NCI-H2029 (cell line): ENCODE results near the gene PTPRM.

Experiments used
- DNase-seq: peaks from one replicate; lab custom pipeline; 2025; lab: John Stamatoyannopoulos, UW

PTPRM gene

DNA sequence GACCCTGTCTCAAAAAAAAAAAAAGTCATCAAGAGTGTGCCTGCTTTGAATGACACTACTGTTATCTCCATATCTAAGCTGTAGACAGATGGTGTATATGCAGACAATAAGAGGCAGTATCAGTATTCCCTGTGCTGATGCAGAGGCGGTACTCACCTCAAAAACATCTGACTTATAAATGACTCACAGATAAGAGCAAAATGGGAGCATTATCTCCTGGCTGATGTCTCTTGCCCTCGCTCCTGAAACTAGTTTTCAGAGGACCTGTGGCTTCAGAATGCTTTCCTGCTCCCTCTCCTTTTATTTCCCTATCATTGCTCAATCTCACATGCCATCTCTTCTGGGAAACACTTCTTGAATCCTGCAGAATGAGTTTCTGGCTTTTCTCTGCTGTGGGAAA, 289.6 kb downstream of the PTPRM start:
- no peak for DNase-seq

DNA sequence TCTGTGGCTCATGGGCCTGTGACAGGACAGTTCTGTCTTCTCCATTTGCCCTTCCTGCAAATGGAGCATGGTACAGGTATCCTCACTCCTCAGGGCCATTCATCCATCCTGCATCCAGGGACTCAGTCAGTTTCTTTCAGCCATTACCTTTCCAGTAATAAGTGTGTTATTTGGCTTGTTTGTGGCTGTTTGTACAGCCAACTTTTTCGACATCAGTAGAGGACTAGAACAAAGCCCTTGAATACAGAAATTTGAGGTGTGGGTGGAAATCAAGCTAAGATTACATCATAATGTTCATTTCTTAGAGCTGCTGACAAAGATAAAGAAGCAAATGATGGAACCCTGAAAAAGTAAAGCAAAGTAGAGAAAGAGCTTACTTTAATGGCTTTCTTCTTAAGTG, 290.4 kb downstream of the PTPRM start:
- no peak for DNase-seq

GRCh38 chr18:7859122-7859521, 292.0 kb downstream of the PTPRM start:
- no peak for DNase-seq

DNA sequence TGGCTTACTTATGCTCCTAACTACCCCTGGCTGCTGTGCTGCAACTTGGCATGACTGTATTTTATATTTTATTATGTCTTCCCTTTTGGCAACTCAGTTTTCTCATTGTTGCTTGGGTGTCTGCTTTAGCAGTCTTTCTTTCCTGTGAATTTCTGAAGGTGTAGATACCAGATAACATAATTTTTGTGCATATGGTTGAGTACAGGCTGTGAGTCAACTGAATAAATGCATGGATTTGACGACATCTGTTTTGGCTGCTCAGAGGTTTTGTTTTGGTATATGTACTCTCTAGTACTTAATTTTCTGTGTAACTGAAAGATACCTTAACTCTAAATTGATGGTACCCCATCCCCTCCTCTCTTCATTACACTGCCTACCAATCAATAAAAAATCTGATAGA, 303.1 kb downstream of the PTPRM start:
- no peak for DNase-seq

DNA sequence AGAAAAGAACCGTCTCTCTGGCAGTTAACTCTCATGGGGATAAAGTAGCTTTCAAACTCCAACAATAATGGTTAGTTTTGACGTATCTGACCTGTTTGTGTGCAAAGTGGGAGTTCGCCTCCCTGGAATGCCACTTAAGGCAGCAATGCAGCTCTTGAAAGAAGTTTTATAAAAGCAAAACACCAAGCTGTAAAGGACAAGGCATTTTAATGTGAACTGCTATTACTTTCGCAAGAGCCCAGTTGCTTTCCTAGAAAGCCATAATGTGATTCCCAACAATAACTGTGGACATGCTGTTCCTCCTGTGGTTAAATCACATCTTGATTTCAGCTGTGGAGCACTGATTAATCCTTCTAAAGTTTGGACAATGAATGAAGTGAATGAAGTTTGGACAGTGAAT, 303.7 kb downstream of the PTPRM start:
- no peak for DNase-seq

- no peak for DNase-seq
Observed at GRCh38 chr18:7871560-7872456, 304.7 kb downstream of the PTPRM start.

DNA sequence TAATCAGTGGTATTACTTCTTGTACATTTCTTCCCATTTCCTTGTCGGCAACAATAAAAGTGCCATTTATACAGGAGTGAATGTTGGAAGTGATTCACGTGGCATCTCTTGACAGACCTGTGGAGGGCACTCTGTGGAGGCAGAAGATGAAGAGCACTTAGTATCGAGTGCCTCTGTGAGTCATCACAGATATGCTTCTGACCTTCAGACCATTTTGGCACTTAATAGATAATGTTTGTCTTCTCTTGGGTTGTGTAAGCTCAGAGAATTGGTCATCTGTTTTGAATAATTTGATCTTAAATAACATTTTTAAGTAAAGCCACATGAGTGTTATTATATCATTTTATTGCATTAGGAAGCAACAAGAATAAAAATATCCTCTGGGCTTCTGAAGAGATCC, 305.5 kb downstream of the PTPRM start:
- DNase-seq: peak; percentile 50

DNA sequence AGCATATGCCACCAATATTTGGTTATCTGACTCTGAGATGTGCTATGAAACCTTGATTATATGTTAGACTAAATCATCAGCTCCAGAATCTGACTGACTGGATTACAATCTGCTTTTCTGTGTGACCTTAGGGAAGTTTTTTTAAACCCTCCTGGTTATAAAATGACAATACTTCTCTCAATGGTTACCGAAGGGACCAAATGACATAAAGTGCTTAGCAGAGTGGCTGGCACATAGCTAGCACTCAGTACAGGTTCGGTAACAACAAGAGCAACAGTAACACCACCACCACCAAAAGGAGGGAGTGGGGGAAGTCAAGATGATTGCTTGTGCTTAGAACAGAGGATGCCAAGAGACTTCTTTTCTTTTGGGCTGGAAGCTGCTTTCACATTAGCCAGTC, 306.2 kb downstream of the PTPRM start:
- no peak for DNase-seq

GRCh38 chr18:7876354-7877104, 309.4 kb downstream of the PTPRM start:
- DNase-seq: no peak

DNA sequence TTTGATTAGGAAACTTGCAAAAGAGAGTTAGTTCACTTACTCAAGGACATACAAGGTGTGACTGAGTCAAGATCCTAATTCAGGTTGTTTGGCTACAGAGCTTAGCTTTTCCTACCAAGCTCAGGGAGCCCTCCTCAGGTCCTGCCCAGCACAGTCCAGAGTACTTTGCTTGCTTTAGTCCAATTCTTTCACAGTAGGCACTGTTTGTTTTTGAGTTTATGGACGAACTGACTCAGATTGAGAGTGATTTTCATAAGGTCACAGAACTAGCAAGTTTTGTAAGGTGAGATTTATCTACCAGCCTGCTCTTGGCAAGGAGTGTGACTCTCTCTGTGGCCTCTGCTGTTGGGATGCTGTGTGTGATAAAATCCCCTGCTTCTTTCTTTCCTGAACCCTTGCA, 310.5 kb downstream of the PTPRM start:
- DNase-seq: no peak

- no peak for DNase-seq
Observed at GRCh38 chr18:7878265-7879211, 311.4 kb downstream of the PTPRM start.

- DNase-seq: no peak
Observed at GRCh38 chr18:7879717-7880116, 312.6 kb downstream of the PTPRM start.

DNA sequence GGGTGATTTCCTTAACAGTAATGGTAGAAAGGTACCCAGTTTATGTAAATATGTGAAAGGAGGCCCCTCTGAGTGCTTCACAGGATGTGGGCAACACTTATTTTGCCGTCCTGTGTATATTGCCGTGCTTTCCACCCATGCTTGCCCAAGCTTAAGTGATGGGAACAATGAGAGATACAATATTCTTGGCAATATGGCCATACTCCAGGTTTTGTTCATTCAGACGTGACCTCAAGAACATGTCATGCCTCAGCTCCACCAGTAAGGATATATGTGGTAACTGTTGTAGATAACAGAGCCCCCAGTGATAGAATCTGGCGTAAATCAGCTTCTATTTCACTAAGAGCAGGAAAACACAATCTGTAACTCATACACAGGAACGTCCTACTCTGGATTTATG, 318.7 kb downstream of the PTPRM start:
- DNase-seq: no peak

DNA sequence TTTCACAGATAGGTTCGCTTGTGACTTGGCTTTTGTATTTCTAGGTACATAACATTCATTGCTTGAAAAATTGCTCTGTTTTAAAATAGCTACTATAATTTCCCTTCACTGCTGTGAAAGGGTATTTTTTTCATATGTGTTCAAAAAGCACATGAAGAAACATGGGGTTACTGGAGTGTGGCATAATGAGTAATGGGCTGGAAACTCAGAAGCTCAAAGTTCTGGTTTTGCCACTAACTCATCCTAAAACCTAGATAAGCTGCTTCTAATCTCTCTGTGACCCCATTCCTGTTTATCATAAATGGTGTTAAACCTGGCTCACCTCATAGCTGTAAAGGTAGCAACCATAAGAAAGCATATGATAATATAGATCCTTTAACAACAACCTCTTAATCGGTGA, 319.3 kb downstream of the PTPRM start:
- DNase-seq: no peak

- no peak for DNase-seq
Observed at GRCh38 chr18:7889515-7889914, 322.4 kb downstream of the PTPRM start.

DNA sequence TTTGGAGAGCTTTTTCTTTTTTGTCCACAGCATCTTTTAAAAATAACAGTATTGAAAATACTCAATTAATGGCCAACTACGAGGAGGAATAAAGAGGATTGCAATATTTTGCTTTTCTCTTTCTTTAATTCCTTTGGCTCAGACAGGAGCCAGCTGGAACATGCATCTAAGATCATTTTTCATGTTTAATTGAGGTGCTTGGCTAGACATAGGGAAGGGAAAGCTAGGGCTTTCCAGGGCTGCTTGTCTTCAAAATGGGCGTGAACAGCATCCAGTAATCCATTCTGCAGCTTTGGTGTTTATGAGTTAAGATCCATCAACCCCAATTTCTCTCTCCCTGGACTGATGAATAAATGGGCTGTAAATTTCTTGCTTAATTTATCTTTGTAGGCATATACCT, 323.0 kb downstream of the PTPRM start:
- DNase-seq: no peak

DNA sequence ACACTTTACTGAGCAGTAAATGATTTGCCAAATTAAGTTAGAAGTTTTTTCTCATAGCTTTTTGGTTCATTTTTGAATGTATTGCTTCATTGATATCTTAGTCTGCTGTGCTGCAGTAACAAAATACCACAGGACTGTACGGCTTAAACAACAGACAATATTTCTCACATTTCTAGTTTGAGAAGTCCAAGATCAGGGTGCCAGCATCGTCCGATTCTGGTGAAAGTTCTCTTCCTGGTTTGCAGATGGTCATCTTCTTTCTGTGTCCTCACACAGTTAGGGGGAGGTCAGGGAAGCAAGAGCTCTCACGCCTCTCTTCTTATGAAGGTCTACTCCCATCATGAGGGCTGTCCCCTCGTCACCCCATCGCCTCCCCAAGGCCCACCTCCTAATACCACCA, 325.4 kb downstream of the PTPRM start:
- DNase-seq: no peak

DNA sequence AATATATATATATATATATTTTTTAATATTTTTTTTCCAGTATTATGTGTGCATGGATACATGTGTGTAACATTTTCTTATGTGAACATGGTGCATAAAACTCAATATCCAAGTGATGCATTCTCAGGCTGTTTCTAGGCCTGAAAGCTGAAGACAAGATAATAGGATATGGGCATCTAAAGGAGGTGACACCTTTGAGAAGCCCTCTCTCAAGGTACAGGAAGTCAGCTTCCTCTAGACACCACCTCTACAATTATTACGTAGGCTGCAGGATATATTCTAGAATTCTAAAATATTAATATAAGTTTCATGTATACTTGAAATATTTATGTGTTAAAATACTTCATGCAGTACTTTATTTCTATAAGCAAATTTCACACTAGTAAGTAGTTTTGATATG, 327.5 kb downstream of the PTPRM start:
- DNase-seq: no peak

DNA sequence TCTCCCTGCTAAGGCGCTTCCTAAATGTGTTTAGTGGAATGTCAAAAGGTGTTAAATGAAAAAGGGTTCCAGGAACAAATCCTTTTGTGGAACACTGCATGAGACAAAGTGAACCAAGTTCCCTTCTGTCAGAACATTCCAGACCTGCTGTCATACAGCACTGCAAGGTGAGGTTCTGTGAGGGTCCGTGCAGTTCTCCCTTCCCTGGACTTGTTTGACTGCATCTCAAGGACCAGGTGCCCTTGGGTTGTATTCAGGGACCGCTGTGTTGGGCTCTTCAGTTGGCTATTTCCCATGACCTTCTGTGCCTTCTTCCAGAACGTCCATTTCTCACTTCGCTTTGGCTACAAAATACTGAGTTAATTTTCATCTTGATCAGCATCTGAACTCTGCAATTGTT, 328.2 kb downstream of the PTPRM start:
- DNase-seq: no peak

DNA sequence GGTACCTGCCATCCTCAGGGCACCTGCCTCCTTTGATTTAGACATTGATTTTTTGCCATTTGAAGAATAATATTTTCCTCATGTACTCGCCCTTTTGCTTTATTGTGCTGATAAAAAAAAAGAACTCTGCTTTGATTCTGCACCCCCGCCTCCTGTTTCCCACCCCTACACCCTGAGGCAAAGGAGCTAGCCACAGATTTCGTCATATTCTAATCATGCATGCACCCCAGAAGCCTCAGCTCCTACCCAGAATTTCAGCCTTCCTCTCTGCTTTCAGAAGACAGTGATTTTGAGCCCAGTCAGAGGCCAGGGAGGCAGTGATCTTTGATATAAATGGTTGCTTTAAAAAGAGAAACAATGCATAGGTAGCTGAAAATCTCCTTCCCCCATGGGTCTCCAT, 329.0 kb downstream of the PTPRM start:
- DNase-seq: no peak

DNA sequence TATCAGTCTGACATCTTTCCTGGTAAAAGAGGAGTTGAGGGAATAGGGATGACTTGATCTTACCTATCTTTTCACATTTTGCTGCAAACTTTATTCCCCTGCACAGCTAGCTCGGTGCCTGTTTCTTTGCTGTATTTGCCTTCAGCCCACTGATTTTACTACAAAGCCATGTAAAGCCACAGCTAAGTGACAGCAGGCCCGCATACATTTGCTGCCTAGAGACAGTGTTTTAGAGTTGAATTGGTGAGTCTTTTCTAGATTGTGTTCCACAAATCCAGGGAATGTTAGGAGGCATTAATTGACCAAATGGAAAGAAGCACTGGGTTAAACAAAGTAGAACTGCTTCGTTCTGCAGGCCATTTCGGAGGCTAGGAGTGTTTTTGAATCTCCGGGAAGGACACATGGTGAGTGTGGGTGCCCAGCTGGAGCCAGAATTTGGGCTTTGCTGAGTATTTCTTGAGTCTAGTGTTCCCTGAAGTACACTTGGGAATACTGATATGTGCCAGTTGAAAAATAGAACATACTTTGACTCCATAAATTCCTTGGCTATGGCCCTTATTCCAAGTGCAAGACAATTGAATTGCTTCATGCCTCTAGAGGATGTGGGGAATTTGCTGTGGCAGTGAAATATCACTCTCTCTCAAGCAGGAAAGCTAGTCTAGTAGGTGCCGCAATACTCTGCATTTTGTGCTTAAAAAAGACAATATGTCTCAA, 329.8 kb downstream of the PTPRM start:
- no peak for DNase-seq

GRCh38 chr18:7898181-7898580, 331.1 kb downstream of the PTPRM start:
- DNase-seq: no peak
